ENCODE data around the gene MGAT5.

Gene MGAT5

DNA sequence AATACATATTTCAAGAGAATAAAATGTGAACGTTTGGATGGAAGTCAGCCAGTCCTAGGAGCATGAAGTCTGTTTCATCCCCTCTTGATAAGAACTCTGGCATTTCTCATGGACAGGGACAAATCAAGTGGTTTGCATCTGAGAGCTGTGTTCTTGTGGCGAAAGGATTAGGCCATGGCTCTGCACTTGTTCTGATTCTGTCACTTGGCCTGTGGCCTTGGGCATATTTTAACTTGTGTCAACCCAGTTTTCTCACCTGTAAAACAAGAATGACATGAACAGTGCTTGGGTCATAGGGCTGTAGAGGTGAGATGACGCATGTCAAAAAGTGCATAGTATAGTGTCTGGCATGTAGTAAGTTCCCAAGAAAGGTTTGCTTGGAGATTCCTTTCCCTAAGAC is 125.8 kb downstream of the MGAT5 start:
- no peak for FAIRE-seq
- no peak for DNase-seq (ENCODE audit: extremely low spot score, insufficient read length, low read depth)

GRCh38 chr2:134381141-134381540 is 127.3 kb downstream of the MGAT5 start:
- FAIRE-seq = no peak
- DNase-seq (ENCODE audit: extremely low spot score, insufficient read length, low read depth) = no peak

DNA sequence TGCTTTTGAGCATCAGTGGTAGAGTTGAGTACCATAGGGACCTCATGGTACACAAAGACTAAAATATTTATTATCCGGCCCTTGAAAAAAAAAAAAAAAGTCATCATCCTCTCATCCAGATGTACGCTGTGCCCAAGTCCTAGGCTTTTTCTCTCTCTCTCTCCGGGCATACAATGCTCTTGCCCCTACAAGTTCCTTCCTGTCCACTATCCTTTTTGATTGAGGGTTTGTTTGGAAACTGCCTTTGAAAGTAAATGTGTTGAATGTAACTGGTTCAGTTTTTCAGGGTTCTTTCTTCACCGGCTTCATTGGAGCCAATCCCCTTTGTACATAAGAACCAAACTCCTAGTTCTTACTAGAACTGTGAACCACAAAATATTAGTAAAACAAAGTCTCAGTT is 130.3 kb downstream of the MGAT5 start:
- DNase-seq (ENCODE audit: extremely low spot score, insufficient read length, low read depth) (no peak), FAIRE-seq (no peak)

GRCh38 chr2:134385195-134385594 is 131.3 kb downstream of the MGAT5 start:
- FAIRE-seq (no peak), DNase-seq (ENCODE audit: extremely low spot score, insufficient read length, low read depth) (no peak)

DNA sequence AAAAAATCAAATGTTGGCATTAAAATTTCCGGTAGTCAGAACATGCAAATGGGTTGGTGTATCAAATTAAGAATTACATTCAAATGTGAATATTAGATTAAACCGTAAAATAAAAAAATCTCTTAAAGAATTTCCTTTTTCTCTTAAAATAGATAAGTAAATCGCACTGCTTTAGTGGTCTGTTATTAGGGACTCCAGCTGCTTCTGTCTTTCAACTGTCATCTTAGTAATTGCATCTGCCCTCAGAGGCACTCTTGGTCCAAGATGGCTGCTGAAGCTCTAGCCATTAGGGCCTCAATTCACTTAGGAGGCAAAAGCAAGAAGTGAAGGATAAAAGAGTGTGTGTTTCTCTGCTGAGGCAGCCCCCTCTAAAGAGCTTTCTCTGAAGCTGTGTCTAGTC is 132.4 kb downstream of the MGAT5 start:
- FAIRE-seq = no peak

DNA sequence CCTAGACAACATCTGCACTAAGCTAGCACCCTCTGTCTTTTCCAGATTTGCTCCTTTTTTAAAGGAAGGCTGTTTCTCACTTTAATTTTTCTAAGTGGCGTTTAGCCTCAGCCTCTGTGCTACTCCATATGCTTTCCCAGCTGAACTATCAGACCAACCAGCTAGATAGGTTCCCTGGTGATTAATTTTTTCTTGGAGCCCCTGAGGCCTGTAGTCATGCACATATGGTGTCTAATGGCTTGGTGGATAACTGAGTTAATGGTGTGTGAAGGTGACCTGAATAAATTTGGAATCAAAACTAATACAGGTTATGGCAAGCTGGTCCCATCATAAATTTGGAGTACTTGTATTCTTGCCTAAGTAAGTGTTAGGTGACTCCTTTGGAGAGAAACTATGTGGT is 135.5 kb downstream of the MGAT5 start:
- FAIRE-seq (no peak), DNase-seq (ENCODE audit: extremely low spot score, insufficient read length, low read depth) (no peak)

More for the DNA sequence above, 132.4 kb downstream of the MGAT5 start:
- no peak for DNase-seq (ENCODE audit: extremely low spot score, insufficient read length, low read depth)

DNA sequence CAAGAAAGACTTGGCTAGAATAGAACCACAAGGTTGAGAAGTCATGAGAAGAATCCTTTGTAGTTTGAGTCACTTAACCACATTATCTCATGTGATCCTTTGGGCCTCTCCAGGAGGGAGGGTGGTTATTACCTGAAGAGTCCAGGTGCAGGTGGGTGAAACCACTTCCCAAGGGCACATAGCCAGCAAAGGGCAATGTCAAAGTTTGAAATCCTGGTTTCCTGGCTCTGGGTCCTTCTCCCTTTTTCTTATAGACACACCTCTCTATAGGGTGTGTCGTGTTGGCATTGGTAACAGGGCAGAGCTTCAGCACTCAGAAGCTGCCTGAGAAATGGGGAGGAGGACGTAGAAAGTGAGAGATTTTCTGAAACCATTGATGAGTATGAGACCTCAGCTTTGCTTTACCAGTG is 137.9 kb downstream of the MGAT5 start:
- peak; percentile 69 for FAIRE-seq
- DNase-seq (ENCODE audit: extremely low spot score, insufficient read length, low read depth) = no peak

- FAIRE-seq (no peak), DNase-seq (ENCODE audit: extremely low spot score, insufficient read length, low read depth) (no peak)
Measured at GRCh38 chr2:134392442-134393074, 138.7 kb downstream of the MGAT5 start.

DNA sequence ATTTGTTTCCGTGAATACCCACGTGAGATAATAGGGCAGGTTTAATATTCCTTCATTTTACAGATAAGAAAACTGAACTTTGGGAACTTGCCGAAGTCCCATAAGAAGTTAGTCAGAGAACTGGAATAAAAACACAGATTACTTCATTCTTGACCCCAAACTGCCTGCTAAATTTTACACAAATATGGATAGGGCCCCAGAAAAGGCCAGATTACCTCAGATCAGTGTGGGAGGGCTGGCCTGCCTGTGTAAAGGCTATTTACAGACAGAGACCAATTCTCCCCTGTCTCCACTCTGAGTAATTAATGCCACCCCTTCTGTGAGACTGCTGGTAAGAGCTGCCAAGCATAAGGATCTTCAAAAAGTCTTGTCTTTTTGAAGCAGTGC is 139.2 kb downstream of the MGAT5 start:
- FAIRE-seq (no peak), DNase-seq (ENCODE audit: extremely low spot score, insufficient read length, low read depth) (no peak)

GRCh38 chr2:134395779-134396178 is 141.9 kb downstream of the MGAT5 start:
- FAIRE-seq = no peak
- no peak for DNase-seq (ENCODE audit: extremely low spot score, insufficient read length, low read depth)

GRCh38 chr2:134396493-134396892 is 142.6 kb downstream of the MGAT5 start:
- FAIRE-seq (no peak), DNase-seq (ENCODE audit: extremely low spot score, insufficient read length, low read depth) (no peak)

GRCh38 chr2:134397146-134397896 is 143.4 kb downstream of the MGAT5 start:
- FAIRE-seq (no peak), DNase-seq (ENCODE audit: extremely low spot score, insufficient read length, low read depth) (no peak)

DNA sequence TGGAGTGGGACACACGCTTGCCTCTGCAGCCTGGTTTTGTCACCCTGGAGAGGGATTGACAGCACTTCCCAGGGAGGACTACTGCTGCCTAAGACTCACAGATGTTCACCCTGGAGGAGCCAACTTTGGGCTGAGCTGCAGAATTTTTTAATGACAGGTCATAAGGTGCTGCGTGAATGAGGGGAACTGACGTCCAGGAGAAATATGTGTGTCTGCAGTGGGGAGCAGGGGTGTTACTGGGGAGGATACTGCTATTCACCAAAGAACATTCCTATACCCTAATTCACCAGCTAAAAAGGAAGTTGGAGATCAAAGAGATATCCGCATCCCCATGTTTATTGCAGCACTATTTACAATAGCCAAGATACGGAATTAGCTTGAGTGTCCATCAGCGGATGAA is 144.4 kb downstream of the MGAT5 start:
- no peak for FAIRE-seq
- no peak for DNase-seq (ENCODE audit: extremely low spot score, insufficient read length, low read depth)

DNA sequence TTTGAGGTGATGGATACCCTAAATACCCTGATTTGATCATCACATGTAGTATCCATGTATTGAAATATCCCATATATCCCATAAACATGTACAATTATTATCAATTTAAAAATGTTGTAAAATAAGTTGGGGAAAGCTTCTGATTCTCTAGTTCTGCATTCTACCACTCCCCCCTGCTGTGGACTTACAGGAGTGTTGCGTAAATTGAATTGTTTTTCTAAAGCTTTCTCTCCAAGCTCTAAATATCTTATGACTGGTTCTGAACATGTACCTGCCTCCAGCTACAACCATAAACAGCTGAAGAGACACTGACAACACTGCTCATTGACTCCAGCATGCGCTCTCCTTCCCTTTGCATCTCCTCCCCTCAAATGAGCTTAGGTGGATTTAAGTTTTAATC is 145.2 kb downstream of the MGAT5 start:
- FAIRE-seq (no peak), DNase-seq (ENCODE audit: extremely low spot score, insufficient read length, low read depth) (no peak)

- FAIRE-seq (no peak), DNase-seq (ENCODE audit: extremely low spot score, insufficient read length, low read depth) (no peak)
Measured at GRCh38 chr2:134401081-134401497, 147.2 kb downstream of the MGAT5 start.

DNA sequence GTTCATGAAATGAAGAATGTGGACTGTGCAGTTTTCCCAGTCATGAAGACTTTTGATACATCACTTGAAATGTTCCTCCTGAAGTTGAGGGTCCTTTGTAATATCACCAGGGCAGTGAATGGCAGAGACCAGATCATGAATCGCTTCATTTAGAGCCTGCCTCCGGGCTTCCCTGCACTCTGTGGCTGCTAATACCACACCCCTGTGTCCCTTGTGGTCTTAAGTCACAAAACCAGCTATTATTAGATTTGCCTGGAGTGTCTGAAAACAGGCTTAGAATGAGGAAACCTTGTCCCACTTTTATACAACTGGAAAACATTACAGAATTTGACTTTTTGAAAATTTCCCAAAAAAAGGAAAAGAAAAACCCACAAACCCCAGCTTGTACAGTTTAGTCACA is 147.9 kb downstream of the MGAT5 start:
- no peak for DNase-seq (ENCODE audit: extremely low spot score, insufficient read length, low read depth)
- no peak for FAIRE-seq

DNA sequence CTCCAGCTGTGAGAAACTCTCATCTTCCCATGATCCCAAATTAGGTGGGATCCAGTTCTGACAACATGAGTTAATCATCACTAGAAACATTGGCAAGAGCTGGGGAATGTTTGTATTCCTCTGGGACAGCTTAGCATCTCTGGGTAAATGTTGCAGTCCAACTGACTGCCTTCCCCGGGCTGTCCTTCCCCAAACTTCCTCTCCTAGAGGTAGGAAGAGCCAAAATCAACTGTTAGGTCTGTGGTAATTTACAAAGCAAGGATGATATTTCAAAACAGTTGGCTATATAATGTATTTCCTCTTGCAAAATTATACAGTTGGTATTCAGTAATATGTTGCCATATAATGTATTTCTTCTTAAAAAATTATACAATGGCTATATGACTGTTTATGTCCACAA is 148.5 kb downstream of the MGAT5 start:
- FAIRE-seq (no peak), DNase-seq (ENCODE audit: extremely low spot score, insufficient read length, low read depth) (no peak)

GRCh38 chr2:134405611-134406081 is 151.8 kb downstream of the MGAT5 start:
- no peak for FAIRE-seq
- DNase-seq (ENCODE audit: extremely low spot score, insufficient read length, low read depth) = no peak

- FAIRE-seq = no peak
Measured at GRCh38 chr2:134406311-134406710, 152.4 kb downstream of the MGAT5 start.

DNA sequence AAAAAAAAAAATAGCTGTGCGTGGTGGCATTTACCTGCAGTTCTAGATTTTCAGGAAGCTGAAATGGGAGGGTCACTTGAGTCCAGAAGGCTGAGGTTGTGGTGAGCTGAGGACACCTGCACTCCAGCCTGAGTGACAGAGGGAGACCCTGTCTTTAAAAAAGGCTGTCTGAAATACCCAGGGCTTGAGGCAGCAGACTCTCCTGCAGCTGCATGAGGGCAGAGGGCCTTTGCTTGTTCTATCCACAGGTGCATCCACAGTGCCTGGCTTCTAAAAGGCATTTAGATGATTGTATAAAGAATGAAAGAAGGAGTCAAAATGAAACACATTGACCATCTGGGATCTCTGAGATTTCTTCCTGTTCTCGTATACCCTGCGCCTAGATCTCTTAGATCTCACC is 152.9 kb downstream of the MGAT5 start:
- no peak for FAIRE-seq
- DNase-seq (ENCODE audit: extremely low spot score, insufficient read length, low read depth) = no peak

More at GRCh38 chr2:134406311-134406710, 152.4 kb downstream of the MGAT5 start:
- DNase-seq (ENCODE audit: extremely low spot score, insufficient read length, low read depth) = no peak

- FAIRE-seq (no peak), DNase-seq (ENCODE audit: extremely low spot score, insufficient read length, low read depth) (no peak)
Measured at GRCh38 chr2:134407154-134407890, 153.4 kb downstream of the MGAT5 start.
